GM12878 (cell line): ENCODE data around the gene TEPSIN. TPM values are rescaled to one million over a fixed set of nuclear protein-coding genes. Genes with fewer than 3 reads are reported as not detected.

ENCODE experiments used
- JUND ChIP-seq: IDR thresholded peaks from 2 replicates; pipeline ENCODE4 v1.6.1; 2012; ENCODE audit warnings: low read depth, mild to moderate bottlenecking, low read length, improper control_type of control experiment, moderate library complexity
- POLR2A ChIP-seq: IDR thresholded peaks from 2 replicates; pipeline ENCODE4 v1.6.1; 2011; ENCODE audit warnings: low read depth, mild to moderate bottlenecking, low read length
- SMAD5 ChIP-seq: IDR thresholded peaks from 2 replicates; pipeline ENCODE4 v1.6.1; 2016; ENCODE audit warnings: antibody characterized with exemption, low read depth
- SUPT20H ChIP-seq: IDR thresholded peaks from 2 replicates; pipeline ENCODE4 v1.6.1; 2011; ENCODE audit warnings: low read depth, mild to moderate bottlenecking, low read length, moderate library complexity, borderline replicate concordance; ENCODE audit not compliant: control insufficient read depth
- polyA plus RNA-seq, 11 experiments: library from polyadenylated mRNA; depleted of rRNA in 4 of 11; unstranded in 6 of 11; stranded (reverse) in 5 of 11; fragments of >200 nt; fragmentation: Nextera tagmentation in 4 of 11; fragmentation: Illumina TruSeq in 1 of 11; extraction: Ambion mirVana in 4 of 11; extraction: Trizol in 1 of 11; gene quantifications; 1 replicate in 1 of 11; 2 replicates in 10 of 11; pipeline versions ENCODE4 v1.2.1 to v1.2.3, GENCODE V29; 2011 to 2016; ENCODE audit warnings: inconsistent platforms in 2 of 11, missing spikeins in 2 of 11, low read depth in 1 of 11
- total RNA-seq, 4 experiments: library from RNA; depleted of rRNA in 3 of 4; stranded (reverse); fragments of >200 nt in 3 of 4; fragmentation: Illumina TruSeq in 1 of 4; extraction: Trizol in 1 of 4; gene quantifications; 2 replicates each; pipeline versions ENCODE4 v1.2.1 to v1.2.3, GENCODE V29; 2013 to 2021
- TF ChIP-seq, protein P1 (sequence below): IDR thresholded peaks from 2 replicates; pipeline ENCODE4 v1.6.1; 2012; ENCODE audit warnings: low read depth, low read length, improper control_type of control experiment
- TF ChIP-seq, protein P2 (sequence below): IDR thresholded peaks from 2 replicates; pipeline ENCODE4 v1.6.1; 2011; ENCODE audit warnings: mild to moderate bottlenecking, low read depth, low read length, moderate library complexity; ENCODE audit not compliant: insufficient replicate concordance
- TF ChIP-seq, protein P3 (sequence below): fragments of 450-650 bp; formaldehyde crosslinking; IDR thresholded peaks from 2 replicates; pipeline ENCODE4 v1.4.0; 2022; ENCODE audit warnings: mild to moderate bottlenecking, moderate library complexity

The TEPSIN gene
- total and polyA plus RNA-seq, 10 of the 15 experiments (the other 5 are each of a cell fraction or from before 2014, with no cell fraction given) = 0.87 to 36.7 (median 5.3) TPM

DNA sequence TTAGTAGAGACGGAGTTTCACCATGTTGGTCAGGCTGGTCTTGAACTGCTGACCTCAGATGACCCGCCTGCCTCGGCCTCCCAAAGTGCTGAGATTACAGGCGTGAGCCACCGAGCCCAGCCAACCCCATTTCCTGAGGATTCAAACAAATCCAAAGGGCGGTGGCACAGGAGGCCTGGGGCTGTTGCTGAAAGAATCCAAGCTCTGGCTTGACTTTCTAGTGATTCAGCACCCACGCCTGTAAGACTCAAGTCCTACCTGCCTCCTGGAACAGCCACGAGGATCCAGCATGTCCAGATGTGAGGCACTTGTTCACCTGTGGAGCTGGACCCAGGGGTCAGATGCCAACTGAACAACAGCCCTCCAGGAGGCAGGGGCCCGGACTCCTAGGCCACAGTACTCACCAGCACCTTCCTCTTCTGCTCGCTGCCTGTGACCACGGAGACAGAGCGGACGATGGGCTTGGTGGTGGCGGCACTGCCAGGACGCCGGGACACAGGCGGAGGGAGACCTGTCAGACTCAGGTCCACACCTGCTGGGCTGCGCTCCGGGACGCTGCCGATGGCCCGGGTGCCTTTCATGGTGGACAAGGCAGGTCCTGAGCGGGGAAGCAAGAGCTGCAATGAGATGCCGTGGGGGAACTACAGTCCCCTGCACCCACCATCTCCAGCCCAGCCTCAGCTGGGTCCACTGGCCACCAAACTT, 19.2 kb downstream of the TEPSIN start (continued):
- TF ChIP-seq, protein P1, sequence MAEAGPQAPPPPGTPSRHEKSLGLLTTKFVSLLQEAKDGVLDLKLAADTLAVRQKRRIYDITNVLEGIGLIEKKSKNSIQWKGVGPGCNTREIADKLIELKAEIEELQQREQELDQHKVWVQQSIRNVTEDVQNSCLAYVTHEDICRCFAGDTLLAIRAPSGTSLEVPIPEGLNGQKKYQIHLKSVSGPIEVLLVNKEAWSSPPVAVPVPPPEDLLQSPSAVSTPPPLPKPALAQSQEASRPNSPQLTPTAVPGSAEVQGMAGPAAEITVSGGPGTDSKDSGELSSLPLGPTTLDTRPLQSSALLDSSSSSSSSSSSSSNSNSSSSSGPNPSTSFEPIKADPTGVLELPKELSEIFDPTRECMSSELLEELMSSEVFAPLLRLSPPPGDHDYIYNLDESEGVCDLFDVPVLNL = no peak
- TF ChIP-seq, protein P2, sequence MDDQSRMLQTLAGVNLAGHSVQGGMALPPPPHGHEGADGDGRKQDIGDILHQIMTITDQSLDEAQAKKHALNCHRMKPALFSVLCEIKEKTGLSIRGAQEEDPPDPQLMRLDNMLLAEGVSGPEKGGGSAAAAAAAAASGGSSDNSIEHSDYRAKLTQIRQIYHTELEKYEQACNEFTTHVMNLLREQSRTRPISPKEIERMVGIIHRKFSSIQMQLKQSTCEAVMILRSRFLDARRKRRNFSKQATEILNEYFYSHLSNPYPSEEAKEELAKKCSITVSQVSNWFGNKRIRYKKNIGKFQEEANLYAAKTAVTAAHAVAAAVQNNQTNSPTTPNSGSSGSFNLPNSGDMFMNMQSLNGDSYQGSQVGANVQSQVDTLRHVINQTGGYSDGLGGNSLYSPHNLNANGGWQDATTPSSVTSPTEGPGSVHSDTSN = no peak
- no peak for TF ChIP-seq JUND
- TF ChIP-seq, protein P3, sequence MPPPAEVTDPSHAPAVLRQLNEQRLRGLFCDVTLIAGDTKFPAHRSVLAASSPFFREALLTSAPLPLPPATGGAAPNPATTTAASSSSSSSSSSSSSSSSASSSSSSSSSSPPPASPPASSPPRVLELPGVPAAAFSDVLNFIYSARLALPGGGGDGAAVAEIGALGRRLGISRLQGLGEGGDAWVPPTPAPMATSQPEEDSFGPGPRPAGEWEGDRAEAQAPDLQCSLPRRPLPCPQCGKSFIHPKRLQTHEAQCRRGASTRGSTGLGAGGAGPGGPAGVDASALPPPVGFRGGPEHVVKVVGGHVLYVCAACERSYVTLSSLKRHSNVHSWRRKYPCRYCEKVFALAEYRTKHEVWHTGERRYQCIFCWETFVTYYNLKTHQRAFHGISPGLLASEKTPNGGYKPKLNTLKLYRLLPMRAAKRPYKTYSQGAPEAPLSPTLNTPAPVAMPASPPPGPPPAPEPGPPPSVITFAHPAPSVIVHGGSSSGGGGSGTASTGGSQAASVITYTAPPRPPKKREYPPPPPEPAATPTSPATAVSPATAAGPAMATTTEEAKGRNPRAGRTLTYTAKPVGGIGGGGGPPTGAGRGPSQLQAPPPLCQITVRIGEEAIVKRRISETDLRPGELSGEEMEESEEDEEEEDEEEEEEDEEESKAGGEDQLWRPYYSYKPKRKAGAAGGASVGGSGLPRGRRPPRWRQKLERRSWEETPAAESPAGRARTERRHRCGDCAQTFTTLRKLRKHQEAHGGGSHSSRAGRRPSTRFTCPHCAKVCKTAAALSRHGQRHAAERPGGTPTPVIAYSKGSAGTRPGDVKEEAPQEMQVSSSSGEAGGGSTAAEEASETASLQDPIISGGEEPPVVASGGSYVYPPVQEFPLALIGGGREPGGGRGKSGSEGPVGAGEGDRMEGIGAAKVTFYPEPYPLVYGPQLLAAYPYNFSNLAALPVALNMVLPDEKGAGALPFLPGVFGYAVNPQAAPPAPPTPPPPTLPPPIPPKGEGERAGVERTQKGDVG (CRISPR knock-in tag) = no peak
- TF ChIP-seq SMAD5 = no peak
- no peak for TF ChIP-seq POLR2A
- TF ChIP-seq SUPT20H = no peak
